Omental fat pad (tissue), 4 donors: ENCODE measurements around the gene BMP7. TPM values are rescaled to one million over a fixed set of nuclear protein-coding genes. Genes with fewer than 3 reads are reported as not detected.
"Not testable (repeated sequence)": the region's sequence is repeated elsewhere in the genome, so short reads cannot be mapped to it uniquely, and the experiment has no call there.

Source experiments
- ATAC-seq: fragments of 150-250 bp; one replicate; pipeline ENCODE4 v1.9.1; 2016; ENCODE audit warnings: mild to moderate bottlenecking, moderate library complexity; ENCODE audit not compliant: low FRiP score
- DNase-seq: peaks from one replicate; pipeline ENCODE4 v3.0.0-alpha.2; 2019; ENCODE audit warnings: low spot score
- CTCF ChIP-seq, 3 donors: fragments of 450-650 bp; IDR thresholded peaks; one replicate each; pipeline ENCODE4 v1.5.1; 2016 to 2017; ENCODE audit warnings: antibody characterized with exemption in 3 of 3, mild to moderate bottlenecking in 3 of 3, moderate library complexity in 2 of 3
- total RNA-seq, 4 donors: library from RNA; depleted of rRNA; stranded (reverse); fragments of >200 nt; gene quantifications; one replicate each; pipeline ENCODE4 v1.1.0, GENCODE V29; 2016

The BMP7 gene
- total RNA-seq, 4 donors from 2014 or later, result 0.79 to 5.1 (median 1.7) TPM

GRCh38 chr20:57267158-57267821, 849 bp upstream of the BMP7 start:
- no peak for ATAC-seq
- no peak for TF ChIP-seq CTCF (IDR thresholded peaks at IDR 0.05)
- no peak for DNase-seq

- DNase-seq (no peak), ATAC-seq (peak; percentile 53)
- no peak for TF ChIP-seq CTCF (IDR thresholded peaks at IDR 0.05)
Measured at GRCh38 chr20:57265997-57266290, 497 bp downstream of the BMP7 start.

GRCh38 chr20:57265336-57265996, 975 bp downstream of the BMP7 start:
- no peak for DNase-seq
- no peak for TF ChIP-seq CTCF (IDR thresholded peaks at IDR 0.05)
- ATAC-seq, result peak; percentile 47

- DNase-seq, ATAC-seq: not testable (repeated sequence)
Measured at GRCh38 chr20:57264908-57265335, 1.5 kb downstream of the BMP7 start.

- DNase-seq, result no peak
- no peak for TF ChIP-seq CTCF (IDR thresholded peaks at IDR 0.05)
- no peak for ATAC-seq
Measured at GRCh38 chr20:57263801-57264792, 2.3 kb downstream of the BMP7 start.

GRCh38 chr20:57262784-57263609, 3.4 kb downstream of the BMP7 start:
- DNase-seq, result no peak
- no peak for TF ChIP-seq CTCF (IDR thresholded peaks at IDR 0.05)

More at GRCh38 chr20:57262784-57263609, 3.4 kb downstream of the BMP7 start:
- no peak for ATAC-seq
